ENCODE data around the gene EED.
A peak's percentile ranks its signal among the peaks of the same experiment; 100 is the strongest.
"Not testable (repeated sequence)": the region's sequence is repeated elsewhere in the genome, so short reads cannot be mapped to it uniquely, and the experiment has no call there.

The EED gene

GRCh38 chr11:86219311-86220193 is 25.0 kb upstream of the EED start:
- no peak for DNase-seq

GRCh38 chr11:86220653-86221052 is 23.9 kb upstream of the EED start:
- no peak for DNase-seq

GRCh38 chr11:86222081-86222480 is 22.5 kb upstream of the EED start:
- DNase-seq: no peak

- not testable (repeated sequence) for DNase-seq
Observed at GRCh38 chr11:86224575-86224974, 20.0 kb upstream of the EED start.

GRCh38 chr11:86225344-86225743 is 19.2 kb upstream of the EED start:
- not testable (repeated sequence) for DNase-seq

- no peak for DNase-seq
Observed at GRCh38 chr11:86228269-86229038, 16.1 kb upstream of the EED start.

GRCh38 chr11:86229039-86229330 is 15.6 kb upstream of the EED start:
- DNase-seq: not testable (repeated sequence)

- DNase-seq: no peak
Observed at GRCh38 chr11:86230179-86230804, 14.3 kb upstream of the EED start.

- no peak for DNase-seq
Observed at GRCh38 chr11:86230921-86231434, 13.6 kb upstream of the EED start.

- no peak for DNase-seq
Observed at GRCh38 chr11:86232556-86232955, 12.0 kb upstream of the EED start.

GRCh38 chr11:86234831-86235461 is 9.6 kb upstream of the EED start:
- no peak for DNase-seq

- no peak for DNase-seq
Observed at GRCh38 chr11:86237267-86237804, 7.2 kb upstream of the EED start.

- no peak for DNase-seq
Observed at GRCh38 chr11:86240164-86240563, 4.4 kb upstream of the EED start.

- DNase-seq: no peak
Observed at GRCh38 chr11:86241956-86242535, 2.5 kb upstream of the EED start.

GRCh38 chr11:86243396-86243795 is 1.2 kb upstream of the EED start:
- DNase-seq: no peak

- peak; percentile 85 for DNase-seq
Observed at GRCh38 chr11:86244063-86244521, 461 bp upstream of the EED start.

GRCh38 chr11:86245369-86246292 is 1.1 kb downstream of the EED start:
- no peak for DNase-seq

- no peak for DNase-seq
Observed at GRCh38 chr11:86246293-86246675, 1.7 kb downstream of the EED start.

- no peak for DNase-seq
Observed at GRCh38 chr11:86247608-86248007, 3.1 kb downstream of the EED start.

GRCh38 chr11:86248609-86249008 is 4.1 kb downstream of the EED start:
- DNase-seq: no peak
